Activated T-cell treated with anti-CD3 and anti-CD28 coated beads, Interleukin-2, amount 50 U/mL, for 24 hours (primary cell): ENCODE results near the gene HOXC11.

Source experiments
- DNase-seq: peaks from one replicate; pipeline ENCODE4 v3.0.0-alpha.2; 2020
- H3K27ac Mint-ChIP-seq: 2 replicates; pipeline ENCODE4 v1.8.0; 2020; ENCODE audit warnings: mild to moderate bottlenecking, mixed read lengths
- H3K27me3 Mint-ChIP-seq: 2 replicates; pipeline ENCODE4 v1.8.0; 2020; ENCODE audit warnings: mixed read lengths
- H3K36me3 Mint-ChIP-seq: 2 replicates; pipeline ENCODE4 v1.8.0; 2020; ENCODE audit warnings: low read depth, mixed read lengths
- H3K4me1 Mint-ChIP-seq: 2 replicates; pipeline ENCODE4 v1.8.0; 2020; ENCODE audit warnings: low read depth, mixed read lengths
- H3K4me3 Mint-ChIP-seq: 2 replicates; pipeline ENCODE4 v1.8.0; 2020; ENCODE audit warnings: mild to moderate bottlenecking, moderate library complexity, mixed read lengths
- H3K9me3 Mint-ChIP-seq: 2 replicates; pipeline ENCODE4 v1.8.0; 2020; ENCODE audit warnings: mixed read lengths

HOXC11 gene

DNA sequence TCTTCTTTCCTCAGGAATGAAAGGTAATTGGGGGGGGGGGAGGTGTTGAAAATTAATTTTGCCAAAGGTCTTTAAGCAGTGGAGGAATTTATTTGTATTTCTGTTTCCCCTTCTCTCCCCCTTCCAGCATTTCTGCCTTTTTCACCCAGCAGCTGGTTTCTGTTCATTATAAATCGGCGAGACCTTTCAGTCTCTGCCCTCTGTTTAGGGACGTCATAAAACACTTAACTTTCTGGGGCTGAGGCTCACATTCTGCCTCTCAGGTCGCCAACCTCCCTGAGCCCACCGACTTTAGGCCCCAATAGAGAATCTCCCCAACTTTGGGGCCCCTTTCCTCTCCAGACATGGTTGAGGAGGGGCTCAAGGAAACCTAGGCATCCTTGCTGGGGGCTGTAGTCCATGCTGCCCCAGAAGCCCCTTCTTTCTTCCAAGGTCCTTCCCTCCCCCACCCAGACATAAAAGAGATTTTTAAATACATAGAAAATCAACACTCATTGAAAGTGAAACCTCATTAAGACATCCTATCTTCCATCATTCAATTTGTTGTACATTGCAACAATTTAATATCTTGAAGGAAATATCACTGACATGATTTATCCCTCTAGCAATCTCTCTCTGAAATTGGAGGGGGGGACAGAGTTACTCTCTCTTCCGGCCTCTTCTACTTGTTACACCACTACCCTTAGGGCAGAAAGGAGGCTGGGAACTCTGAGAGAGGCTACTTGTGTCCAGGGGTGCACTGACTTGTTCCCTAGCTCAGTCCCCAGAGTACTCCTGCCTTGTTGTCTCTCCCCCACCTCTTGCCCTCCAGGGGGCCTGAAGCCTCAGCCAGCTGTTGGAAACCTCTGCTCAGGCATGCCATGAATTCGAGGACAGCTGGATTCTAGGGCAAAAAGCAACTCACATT, 52.8 kb downstream of the HOXC11 start:
- no peaks in the 10 kb centered on the region for H3K36me3 Mint-ChIP-seq
- no peak overlapping the region for H3K4me3 Mint-ChIP-seq
- no peak overlapping the region for H3K27ac Mint-ChIP-seq
- H3K9me3 Mint-ChIP-seq = no peaks in the 10 kb centered on the region
- peaks cover 93% of the 10 kb centered on the region for H3K27me3 Mint-ChIP-seq
- no peak for DNase-seq
- peaks cover 18% of the 10 kb centered on the region for H3K4me1 Mint-ChIP-seq

DNA sequence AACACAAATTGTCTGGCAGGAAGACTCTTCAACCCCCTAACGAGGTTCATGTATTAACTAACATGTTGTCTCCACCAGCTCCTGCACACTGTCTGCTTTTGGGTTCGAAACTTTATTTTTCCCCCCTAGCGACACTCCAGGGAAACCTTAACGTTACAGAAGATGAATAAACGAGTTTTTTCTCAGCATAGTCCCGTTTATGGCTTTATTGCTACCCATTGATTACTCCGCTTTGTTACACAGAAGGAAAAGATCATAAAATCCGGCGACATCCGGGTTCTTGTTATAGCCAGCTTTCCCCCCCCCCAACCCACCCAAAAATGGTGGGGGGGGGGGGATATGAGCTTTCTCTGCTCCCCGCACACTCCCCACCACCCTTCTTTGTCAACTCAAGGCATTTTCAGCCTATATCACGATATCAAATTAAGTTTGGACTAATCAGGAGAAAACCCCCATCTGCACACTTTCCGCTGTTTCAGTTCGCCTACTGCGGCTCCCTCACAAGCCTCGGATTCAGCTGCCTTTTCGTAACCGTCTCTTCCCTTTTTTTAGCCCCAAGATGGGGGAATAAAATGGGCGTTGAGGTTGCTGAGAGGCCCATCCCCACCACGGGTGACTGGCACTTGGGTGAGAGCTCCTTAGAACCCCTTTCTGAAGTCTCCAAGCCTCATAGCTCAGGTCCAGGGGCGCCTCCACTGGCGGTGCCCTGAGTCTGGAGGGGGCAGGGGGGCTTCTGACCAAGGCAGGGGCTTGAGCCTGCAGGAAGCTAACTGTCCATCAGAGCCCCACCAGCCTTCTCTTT, 53.9 kb downstream of the HOXC11 start:
- DNase-seq = no peak
- H3K4me1 Mint-ChIP-seq = peaks cover 18% of the 10 kb centered on the region
- H3K9me3 Mint-ChIP-seq = no peaks in the 10 kb centered on the region
- no peak overlapping the region for H3K27ac Mint-ChIP-seq
- peaks cover 93% of the 10 kb centered on the region for H3K27me3 Mint-ChIP-seq
- no peak overlapping the region for H3K4me3 Mint-ChIP-seq
- no peaks in the 10 kb centered on the region for H3K36me3 Mint-ChIP-seq
